Stimulated activated CD4-positive, alpha-beta T cell treated with anti-CD3 and anti-CD28 coated beads, Interleukin-4, amount 100 ng/mL, for 24 hours (primary cell): ENCODE measurements around the gene RRM1.
"Not testable (repeated sequence)": the region's sequence is repeated elsewhere in the genome, so short reads cannot be mapped to it uniquely, and the experiment has no call there.

Experiments
- DNase-seq: peaks from one replicate; pipeline ENCODE4 v3.0.0-alpha.2; 2020

Gene RRM1

GRCh38 chr11:4094348-4095291 is at the start of gene RRM1:
TSS of gene RRM1 (plus strand) at chr11:4094799. CDS start at chr11:4095013, 214 bp downstream.
- peak; percentile 95 for DNase-seq

- DNase-seq = no peak
Measured at GRCh38 chr11:4044976-4045646, 49.5 kb upstream of the RRM1 start.

GRCh38 chr11:4048340-4048739 is 46.3 kb upstream of the RRM1 start:
- DNase-seq = no peak

- no peak for DNase-seq
Measured at GRCh38 chr11:4049006-4049405, 45.6 kb upstream of the RRM1 start.

- DNase-seq = no peak
Measured at GRCh38 chr11:4050138-4050537, 44.5 kb upstream of the RRM1 start.

- DNase-seq = not testable (repeated sequence)
Measured at GRCh38 chr11:4053200-4053599, 41.4 kb upstream of the RRM1 start.

GRCh38 chr11:4054643-4055042 is 40.0 kb upstream of the RRM1 start:
- no peak for DNase-seq

GRCh38 chr11:4059424-4059823 is 35.2 kb upstream of the RRM1 start:
- DNase-seq = no peak

- no peak for DNase-seq
Measured at GRCh38 chr11:4060182-4060923, 34.2 kb upstream of the RRM1 start.

GRCh38 chr11:4061700-4062099 is 32.9 kb upstream of the RRM1 start:
- DNase-seq = no peak

- DNase-seq = no peak
Measured at GRCh38 chr11:4063348-4063747, 31.3 kb upstream of the RRM1 start.

GRCh38 chr11:4064278-4064955 is 30.2 kb upstream of the RRM1 start:
- DNase-seq = no peak

GRCh38 chr11:4065086-4065485 is 29.5 kb upstream of the RRM1 start:
- DNase-seq = no peak

GRCh38 chr11:4065601-4066377 is 28.8 kb upstream of the RRM1 start:
- DNase-seq = no peak

GRCh38 chr11:4066910-4067309 is 27.7 kb upstream of the RRM1 start:
- DNase-seq = no peak

- no peak for DNase-seq
Measured at GRCh38 chr11:4068962-4069361, 25.6 kb upstream of the RRM1 start.

GRCh38 chr11:4071325-4071724 is 23.3 kb upstream of the RRM1 start:
- DNase-seq = no peak

GRCh38 chr11:4071914-4072313 is 22.7 kb upstream of the RRM1 start:
- DNase-seq = no peak

GRCh38 chr11:4072668-4073285 is 21.8 kb upstream of the RRM1 start:
- peak; percentile 66 for DNase-seq

GRCh38 chr11:4074266-4074665 is 20.3 kb upstream of the RRM1 start:
- DNase-seq = no peak

GRCh38 chr11:4076774-4077173 is 17.8 kb upstream of the RRM1 start:
- no peak for DNase-seq

- no peak for DNase-seq
Measured at GRCh38 chr11:4083198-4083597, 11.4 kb upstream of the RRM1 start.
